CD4-positive, alpha-beta T cell treated with Interleukin-1 beta for 1 hour (primary cell): ENCODE results near the gene NLGN1.

ENCODE experiments used
- DNase-seq, 2 donors: peaks; one replicate each; pipeline ENCODE4 v3.0.0-alpha.2; 2020 to 2022

The NLGN1 gene

GRCh38 chr3:173921732-173922131 is 524.2 kb downstream of the NLGN1 start:
- no peak for DNase-seq

- no peak for DNase-seq
Observed at GRCh38 chr3:173923204-173923603, 525.7 kb downstream of the NLGN1 start.

- DNase-seq, result no peak
Observed at GRCh38 chr3:173930251-173930650, 532.7 kb downstream of the NLGN1 start.

- no peak for DNase-seq
Observed at GRCh38 chr3:173932624-173933023, 535.1 kb downstream of the NLGN1 start.

GRCh38 chr3:173933113-173933512 is 535.6 kb downstream of the NLGN1 start:
- DNase-seq, result no peak

- no peak for DNase-seq
Observed at GRCh38 chr3:173936316-173936715, 538.8 kb downstream of the NLGN1 start.

- DNase-seq, result no peak
Observed at GRCh38 chr3:173938159-173938558, 540.6 kb downstream of the NLGN1 start.

GRCh38 chr3:173938616-173939015 is 541.1 kb downstream of the NLGN1 start:
- no peak for DNase-seq

GRCh38 chr3:173939331-173939730 is 541.8 kb downstream of the NLGN1 start:
- DNase-seq, result no peak

GRCh38 chr3:173943264-173943663 is 545.7 kb downstream of the NLGN1 start:
- no peak for DNase-seq

GRCh38 chr3:173945170-173945569 is 547.6 kb downstream of the NLGN1 start:
- no peak for DNase-seq

- DNase-seq, result no peak
Observed at GRCh38 chr3:173945806-173946205, 548.3 kb downstream of the NLGN1 start.

- DNase-seq, result no peak
Observed at GRCh38 chr3:173954647-173955046, 557.1 kb downstream of the NLGN1 start.

- no peak for DNase-seq
Observed at GRCh38 chr3:173957646-173958045, 560.1 kb downstream of the NLGN1 start.

- DNase-seq, result no peak
Observed at GRCh38 chr3:173958805-173959204, 561.3 kb downstream of the NLGN1 start.

GRCh38 chr3:173970281-173970680 is 572.7 kb downstream of the NLGN1 start:
- no peak for DNase-seq

GRCh38 chr3:173976281-173976680 is 578.7 kb downstream of the NLGN1 start:
- DNase-seq, result no peak

- no peak for DNase-seq
Observed at GRCh38 chr3:173977747-173978146, 580.2 kb downstream of the NLGN1 start.

GRCh38 chr3:173983343-173983742 is 585.8 kb downstream of the NLGN1 start:
- no peak for DNase-seq

- DNase-seq, result no peak
Observed at GRCh38 chr3:173986861-173987410, 589.4 kb downstream of the NLGN1 start.

- DNase-seq, result no peak
Observed at GRCh38 chr3:173988909-173989308, 591.4 kb downstream of the NLGN1 start.

- no peak for DNase-seq
Observed at GRCh38 chr3:173992416-173992815, 594.9 kb downstream of the NLGN1 start.

- no peak for DNase-seq
Observed at GRCh38 chr3:173993299-173993698, 595.8 kb downstream of the NLGN1 start.

- DNase-seq, result no peak
Observed at GRCh38 chr3:174000675-174001074, 603.1 kb downstream of the NLGN1 start.

GRCh38 chr3:174002543-174002942 is 605.0 kb downstream of the NLGN1 start:
- DNase-seq, result no peak

- no peak for DNase-seq
Observed at GRCh38 chr3:174010907-174011306, 613.4 kb downstream of the NLGN1 start.
